HG03159 (cell line): ENCODE measurements around the gene SLC41A1.
A peak's percentile ranks its signal among the peaks of the same experiment; 100 is the strongest.
"Not testable (repeated sequence)": the region's sequence is repeated elsewhere in the genome, so short reads cannot be mapped to it uniquely, and the experiment has no call there.

Source experiments
- ATAC-seq: cut with Tn5 transposase; IDR thresholded peaks from one replicate; pipeline ENCODE4 v1.9.1; 2021; ENCODE audit warnings: mild to moderate bottlenecking, moderate library complexity; ENCODE audit not compliant: unreplicated experiment

The SLC41A1 gene

GRCh38 chr1:205812878-205813754 is at the start of gene SLC41A1:
Gene SLC41A1 (minus strand): TSS chr1:205813198. CDS start chr1:205810441, 2,757 bp downstream.
- ATAC-seq, result peak; percentile 75

- no peak for ATAC-seq
These were observed 48.5 kb upstream of the SLC41A1 start for GRCh38 chr1:205861540-205861939.

GRCh38 chr1:205858141-205858961 is 45.4 kb upstream of the SLC41A1 start:
- no peak for ATAC-seq

GRCh38 chr1:205857501-205857900 is 44.5 kb upstream of the SLC41A1 start:
- ATAC-seq, result not testable (repeated sequence)

GRCh38 chr1:205856433-205856832 is 43.4 kb upstream of the SLC41A1 start:
- ATAC-seq, result no peak

GRCh38 chr1:205852969-205853368 is 40.0 kb upstream of the SLC41A1 start:
- ATAC-seq, result no peak

GRCh38 chr1:205851993-205852392 is 39.0 kb upstream of the SLC41A1 start:
- ATAC-seq, result no peak

- ATAC-seq, result peak; percentile 79
These were observed 36.8 kb upstream of the SLC41A1 start, which contains the start of gene PM20D1 for GRCh38 chr1:205849619-205850355. Gene PM20D1 (minus strand): TSS chr1:205850132. CDS start chr1:205850072, 60 bp downstream.

GRCh38 chr1:205843036-205843859 is 30.2 kb upstream of the SLC41A1 start:
- ATAC-seq, result no peak

- ATAC-seq, result no peak
These were observed 29.2 kb upstream of the SLC41A1 start for GRCh38 chr1:205842229-205842628.

GRCh38 chr1:205840146-205840923 is 27.3 kb upstream of the SLC41A1 start:
- ATAC-seq, result no peak

GRCh38 chr1:205837382-205837970 is 24.5 kb upstream of the SLC41A1 start:
- no peak for ATAC-seq

GRCh38 chr1:205834751-205835150 is 21.8 kb upstream of the SLC41A1 start:
- ATAC-seq, result no peak

GRCh38 chr1:205832326-205832751 is 19.3 kb upstream of the SLC41A1 start:
- ATAC-seq, result no peak

GRCh38 chr1:205827623-205828022 is 14.6 kb upstream of the SLC41A1 start:
- ATAC-seq, result no peak

GRCh38 chr1:205826995-205827394 is 14.0 kb upstream of the SLC41A1 start:
- no peak for ATAC-seq

- no peak for ATAC-seq
These were observed 13.2 kb upstream of the SLC41A1 start for GRCh38 chr1:205826016-205826806.

GRCh38 chr1:205824180-205824579 is 11.2 kb upstream of the SLC41A1 start:
- ATAC-seq, result no peak
